ENCODE data around the gene COLEC12.

DNA sequence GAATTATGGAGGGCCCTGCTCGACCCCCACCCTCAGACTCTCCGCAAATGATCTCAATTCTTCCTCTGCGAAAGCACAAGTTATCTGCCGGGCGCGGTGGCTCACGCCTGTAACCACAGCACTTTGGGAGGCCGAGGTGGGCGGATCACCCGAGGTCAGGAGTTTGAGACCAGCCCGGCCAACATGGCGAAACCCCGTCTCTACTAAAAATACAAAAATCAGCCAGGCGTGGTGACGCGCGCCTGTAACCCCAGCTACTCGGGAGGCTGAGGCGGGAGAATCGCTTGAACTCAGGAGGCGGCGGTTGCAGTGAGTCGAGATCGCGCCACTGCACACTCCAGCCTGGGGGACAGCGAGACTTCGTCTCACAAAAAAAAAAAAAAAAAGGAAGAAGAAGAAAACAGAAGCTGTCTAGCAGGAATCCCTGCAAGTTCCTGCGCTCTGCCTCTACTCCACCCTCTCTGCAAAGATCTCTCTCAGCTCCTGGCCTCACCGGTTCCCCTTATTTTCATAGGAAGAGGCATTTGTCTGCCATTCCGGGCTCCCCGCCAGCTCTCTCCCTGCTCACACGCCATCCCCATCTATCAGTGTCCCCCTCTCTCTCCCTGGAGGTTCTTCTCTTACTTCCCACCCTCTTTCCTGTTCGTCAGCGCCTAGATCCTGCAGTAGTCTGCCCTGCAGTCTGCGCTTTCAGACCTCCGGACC lies 13.5 kb upstream of the COLEC12 start:
- TF ChIP-seq POLR2AphosphoS5 (IDR thresholded peaks at IDR 0.05; ENCODE audit: borderline replicate concordance, low read depth, low read length) (no peak), EZH2 (IDR thresholded peaks at IDR 0.05) (no peak)
